Activated CD4-positive, alpha-beta T cell treated with anti-CD3 and anti-CD28 coated beads, Interleukin-2, amount 10 ng/mL, durations not matched to agents 7 days and 5 days (primary cell): Measurements from ENCODE around the gene LRSAM1. TPM values are rescaled to one million over a fixed set of nuclear protein-coding genes. Genes with fewer than 3 reads are reported as not detected.
"Not testable (repeated sequence)": the region's sequence is repeated elsewhere in the genome, so short reads cannot be mapped to it uniquely, and the experiment has no call there.

Experiments
- CTCF ChIA-PET: fragments of 350-600 bp; sonication (Branson Sonifier 250); formaldehyde crosslinking; loops from one replicate; lab custom pipeline; 2021; ENCODE audit warnings: antibody characterized with exemption; lab: Charles Lee
- POLR2A ChIA-PET: fragments of 350-600 bp; sonication (Branson Sonifier 250); formaldehyde crosslinking; loops from one replicate; lab custom pipeline; 2021; ENCODE audit warnings: antibody characterized with exemption; lab: Charles Lee
- DNase-seq: peaks from one replicate; pipeline ENCODE4 v3.0.0-alpha.2; 2020
- H3K27ac Mint-ChIP-seq: one replicate; pipeline ENCODE4 v1.8.0; 2021; ENCODE audit warnings: mild to moderate bottlenecking, moderate library complexity, mixed read lengths
- H3K27me3 Mint-ChIP-seq: one replicate; pipeline ENCODE4 v1.8.0; 2021; ENCODE audit warnings: mixed read lengths
- H3K36me3 Mint-ChIP-seq: one replicate; pipeline ENCODE4 v1.8.0; 2021; ENCODE audit warnings: low read depth, mixed read lengths
- H3K4me1 Mint-ChIP-seq: one replicate; pipeline ENCODE4 v1.8.0; 2021; ENCODE audit warnings: mixed read lengths
- H3K4me3 Mint-ChIP-seq: one replicate; pipeline ENCODE4 v1.8.0; 2021; ENCODE audit warnings: mild to moderate bottlenecking, moderate library complexity, mixed read lengths
- H3K9me3 Mint-ChIP-seq: one replicate; pipeline ENCODE4 v1.8.0; 2021; ENCODE audit warnings: mixed read lengths
- total RNA-seq, 2 experiments: library from RNA; stranded (reverse); gene quantifications; one replicate each; pipeline ENCODE4 v1.2.3, GENCODE V29; 2021

LRSAM1 gene
- total RNA-seq, 2 experiments from 2014 or later: 13.3 to 13.6 TPM

DNA sequence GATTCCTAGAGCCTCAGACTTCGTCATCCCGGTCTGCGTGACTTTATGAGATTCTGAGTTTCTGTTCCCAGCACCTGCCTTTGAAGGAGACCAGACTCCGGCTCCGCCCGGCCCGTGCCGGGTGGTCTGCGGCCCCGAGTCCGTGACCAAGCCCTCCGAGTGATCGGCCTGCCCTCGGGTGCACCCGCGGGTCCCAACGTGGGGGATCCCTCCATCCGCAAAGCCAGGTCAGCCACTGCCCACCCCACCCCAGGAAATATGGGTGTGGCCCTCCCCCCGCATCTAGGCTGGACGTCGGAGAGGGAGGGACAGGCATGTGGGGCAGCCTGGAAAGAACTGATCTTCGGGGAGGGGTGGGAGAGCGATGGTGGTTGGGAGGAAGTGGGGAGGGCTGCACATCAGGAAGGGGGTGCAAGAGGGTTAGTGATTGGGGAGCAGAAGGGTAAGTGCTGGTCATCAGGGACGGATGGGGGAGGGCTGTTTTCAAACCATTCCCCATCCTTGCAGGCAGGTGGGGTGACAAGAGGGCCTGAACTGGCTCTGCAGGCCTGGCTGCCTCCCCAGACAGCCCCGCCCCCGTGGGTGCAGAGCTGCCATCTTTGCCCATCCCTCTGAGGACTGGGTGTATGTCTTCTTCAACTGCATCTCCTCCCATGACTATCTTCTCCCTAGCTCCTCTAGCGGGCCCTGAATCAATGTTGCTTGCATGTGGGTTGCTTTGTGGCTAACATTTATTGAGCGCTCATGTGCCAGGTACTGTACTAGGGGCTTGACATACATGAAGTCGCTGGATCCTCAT, 747 bp downstream of the LRSAM1 start:
- H3K9me3 Mint-ChIP-seq: peaks cover 4% of the 10 kb centered on the region
- peaks cover 43% of the 10 kb centered on the region for H3K4me1 Mint-ChIP-seq
- H3K27ac Mint-ChIP-seq: peak overlapping the region; percentile 98
- DNase-seq: peak; percentile 54
- CTCF ChIA-PET: interaction anchor here (1.7 to 2.1 kb wide), 2 partner anchors 16 to 150 kb away, joined by 5 read pairs; no protein-coding TSS in a partner anchor
- H3K4me3 Mint-ChIP-seq: peak overlapping the region; percentile 86
- no peaks in the 10 kb centered on the region for H3K27me3 Mint-ChIP-seq
- POLR2A ChIA-PET: interaction anchor here (0.7 to 1.5 kb wide), 3 partner anchors 64 to 646 kb away, joined by 3 to 4 read pairs (median 3); no protein-coding TSS in a partner anchor
- H3K36me3 Mint-ChIP-seq: peaks cover 41% of the 10 kb centered on the region

DNA sequence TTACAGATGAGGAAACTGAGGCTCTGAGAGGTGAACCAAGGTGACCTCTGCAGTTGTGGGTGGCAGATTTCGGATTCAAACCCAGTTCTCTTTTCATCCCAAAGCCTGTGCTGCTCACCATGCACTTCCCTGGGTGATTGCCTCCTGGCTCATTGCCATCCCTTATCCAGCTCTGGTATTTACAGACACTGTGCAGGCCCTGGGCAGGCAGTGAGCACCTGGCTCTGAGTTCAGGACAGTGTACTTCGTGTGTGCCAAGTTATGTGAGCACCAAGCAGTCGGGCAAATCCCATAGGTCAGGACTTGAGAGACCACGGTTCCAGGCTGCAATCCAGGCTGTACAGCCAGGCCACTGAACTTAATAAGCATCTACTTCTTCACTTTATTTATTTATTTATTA, 1.4 kb downstream of the LRSAM1 start:
- Mint-ChIP-seq H3K27ac (peak overlapping the region; percentile 98), H3K27me3 (no peaks in the 10 kb centered on the region), H3K4me3 (peak overlapping the region; percentile 86), H3K36me3 (peaks cover 35% of the 10 kb centered on the region), H3K4me1 (peaks cover 40% of the 10 kb centered on the region), H3K9me3 (peaks cover under 1% of the 10 kb centered on the region)
- ChIA-PET CTCF (interaction anchor here (2.1 kb wide), 1 partner anchor 17 kb away, joined by 5 read pairs; no protein-coding TSS in a partner anchor), POLR2A (interaction anchor here (1.5 kb wide), 1 partner anchor 64 kb away, joined by 4 read pairs; no protein-coding TSS in a partner anchor)
- DNase-seq: no peak

DNA sequence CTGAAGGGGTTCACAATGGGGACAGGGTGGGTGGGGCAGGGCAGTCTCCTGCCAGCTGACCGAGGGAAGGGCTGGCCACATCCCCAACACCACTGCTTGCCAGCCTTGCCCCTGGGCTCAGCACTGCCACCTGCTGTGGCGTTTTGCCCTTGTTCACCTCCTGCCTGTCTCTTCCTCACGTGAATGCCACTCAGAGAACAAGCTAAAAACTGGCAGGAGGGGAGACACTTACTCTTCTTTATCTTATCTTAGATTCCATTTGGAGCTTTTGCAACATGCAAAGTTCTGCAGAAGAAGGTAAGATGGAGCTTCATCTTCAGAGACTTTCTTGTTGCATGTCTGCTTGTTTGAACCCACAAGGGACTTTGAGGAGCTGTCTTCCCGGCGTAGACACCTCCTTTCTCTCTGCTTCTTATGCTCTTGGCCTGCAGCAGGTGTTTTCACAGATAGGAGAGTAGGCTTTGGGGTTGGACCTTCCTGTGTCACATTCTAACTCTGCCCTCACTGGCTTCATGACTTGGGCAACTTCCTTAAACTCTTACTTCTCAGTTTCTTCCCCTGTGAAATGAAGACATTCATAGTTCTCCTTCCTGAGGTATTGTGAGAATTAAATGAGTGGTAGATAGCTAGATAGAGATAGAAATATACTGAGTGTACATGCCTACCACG, 4.1 kb downstream of the LRSAM1 start:
- Mint-ChIP-seq H3K36me3 (peaks cover 7% of the 10 kb centered on the region), H3K9me3 (no peaks in the 10 kb centered on the region), H3K27ac (no peak overlapping the region), H3K27me3 (no peaks in the 10 kb centered on the region), H3K4me3 (no peak overlapping the region), H3K4me1 (peaks cover 13% of the 10 kb centered on the region)
- DNase-seq: peak; percentile 36
- ChIA-PET POLR2A (no interaction called here), CTCF (interaction anchor here (0.6 to 1.6 kb wide), 11 partner anchors 10 to 450 kb away, joined by 3 to 5 read pairs (median 3); partner anchors contain the start of gene ZNF79)

- Mint-ChIP-seq H3K36me3 (peaks cover 7% of the 10 kb centered on the region), H3K27me3 (no peaks in the 10 kb centered on the region), H3K27ac (no peak overlapping the region), H3K4me3 (no peak overlapping the region), H3K9me3 (no peaks in the 10 kb centered on the region), H3K4me1 (peaks cover 6% of the 10 kb centered on the region)
- POLR2A ChIA-PET: no interaction called here
- CTCF ChIA-PET: interaction anchor here (0.6 to 1.5 kb wide), 5 partner anchors 11 to 1416 kb away, joined by 3 to 5 read pairs (median 3); no protein-coding TSS in a partner anchor
- no peak for DNase-seq
Measured at GRCh38 chr9:127457191-127457878, 6.0 kb downstream of the LRSAM1 start.

DNA sequence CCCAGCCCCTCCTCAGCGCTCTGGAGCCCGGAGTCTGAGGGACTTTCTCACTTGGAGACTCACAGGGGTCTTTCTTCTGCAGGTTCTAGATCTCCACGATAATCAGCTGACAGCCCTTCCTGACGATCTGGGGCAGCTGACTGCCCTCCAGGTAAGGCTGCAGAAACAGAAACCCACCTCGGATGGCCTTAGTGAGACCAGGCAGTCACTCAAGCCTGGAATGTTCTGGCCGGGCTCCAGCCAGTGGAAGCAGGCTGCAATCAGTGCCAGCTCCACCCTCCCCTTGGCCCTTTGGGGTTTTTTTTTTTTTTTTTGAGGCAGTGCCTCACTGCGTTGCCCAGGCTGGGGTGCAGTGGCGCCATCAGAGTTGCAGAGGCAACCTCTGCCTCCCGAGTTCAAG, 7.6 kb downstream of the LRSAM1 start:
- CTCF ChIA-PET: interaction anchor here (1.5 kb wide), 1 partner anchor 28 kb away, joined by 5 read pairs; no protein-coding TSS in a partner anchor
- H3K9me3 Mint-ChIP-seq: no peaks in the 10 kb centered on the region
- peaks cover 2% of the 10 kb centered on the region for H3K4me1 Mint-ChIP-seq
- no peak for DNase-seq
- H3K27ac Mint-ChIP-seq: no peak overlapping the region
- no peaks in the 10 kb centered on the region for H3K27me3 Mint-ChIP-seq
- POLR2A ChIA-PET: no interaction called here
- no peak overlapping the region for H3K4me3 Mint-ChIP-seq
- H3K36me3 Mint-ChIP-seq: peaks cover 11% of the 10 kb centered on the region

- CTCF ChIA-PET: no interaction called here
- POLR2A ChIA-PET: no interaction called here
- DNase-seq: no peak
Measured at GRCh38 chr9:127463382-127463781, 12.1 kb downstream of the LRSAM1 start.

DNA sequence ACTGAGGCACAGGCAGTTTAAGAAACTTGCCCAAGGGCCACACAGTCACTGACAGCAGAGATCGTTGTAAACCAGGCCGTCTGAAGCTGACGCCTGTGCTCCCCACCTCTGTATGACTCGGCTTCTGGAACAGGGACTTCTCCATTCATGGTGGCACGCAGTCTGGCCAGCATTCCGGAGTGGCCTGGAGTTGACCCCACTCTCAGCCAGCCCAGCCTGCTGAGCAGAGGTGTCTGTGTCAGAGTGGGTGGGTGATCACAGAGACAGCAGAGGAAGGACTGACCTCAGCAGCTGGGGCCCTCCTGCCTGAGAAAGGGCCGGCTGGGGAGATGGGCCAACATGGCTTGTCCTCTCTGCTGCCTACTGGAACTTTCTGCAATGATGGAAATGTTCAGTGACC, 12.6 kb downstream of the LRSAM1 start:
- no peak for DNase-seq
- no peaks in the 10 kb centered on the region for H3K9me3 Mint-ChIP-seq
- H3K27me3 Mint-ChIP-seq: no peaks in the 10 kb centered on the region
- no peaks in the 10 kb centered on the region for H3K4me1 Mint-ChIP-seq
- H3K4me3 Mint-ChIP-seq: no peak overlapping the region
- H3K36me3 Mint-ChIP-seq: peaks cover 23% of the 10 kb centered on the region
- ChIA-PET CTCF (no interaction called here), POLR2A (no interaction called here)
- no peak overlapping the region for H3K27ac Mint-ChIP-seq

More at GRCh38 chr9:127463382-127463781, 12.1 kb downstream of the LRSAM1 start:
- H3K36me3 Mint-ChIP-seq: peaks cover 23% of the 10 kb centered on the region
- H3K27me3 Mint-ChIP-seq: no peaks in the 10 kb centered on the region
- no peak overlapping the region for H3K27ac Mint-ChIP-seq
- H3K9me3 Mint-ChIP-seq: no peaks in the 10 kb centered on the region
- no peaks in the 10 kb centered on the region for H3K4me1 Mint-ChIP-seq
- H3K4me3 Mint-ChIP-seq: no peak overlapping the region

DNA sequence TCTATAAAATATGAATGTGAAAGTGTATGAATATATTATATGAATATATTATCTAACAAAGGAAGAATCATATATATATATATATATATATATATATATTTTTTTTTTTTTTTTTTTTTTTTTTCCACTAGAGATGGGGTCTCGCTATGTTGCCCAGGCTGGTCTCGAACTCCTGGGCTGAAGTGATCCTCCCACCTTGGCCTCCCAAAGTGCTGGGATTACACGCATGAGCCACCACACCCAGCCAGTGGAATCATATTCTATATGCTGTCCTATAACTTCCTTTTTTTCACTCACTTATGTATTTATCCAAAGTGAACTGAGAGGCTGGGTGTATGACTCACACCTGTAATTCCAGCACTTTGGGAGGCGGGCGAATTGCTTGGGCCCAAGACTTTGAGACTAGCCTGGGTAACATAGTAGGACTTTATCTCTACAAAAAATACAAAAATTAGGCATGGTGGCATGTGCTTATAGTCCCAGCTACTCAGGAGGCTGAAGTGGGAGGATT, 15.2 kb downstream of the LRSAM1 start:
- H3K9me3 Mint-ChIP-seq, H3K27me3 Mint-ChIP-seq, H3K4me3 Mint-ChIP-seq, H3K27ac Mint-ChIP-seq, DNase-seq, H3K4me1 Mint-ChIP-seq, POLR2A ChIA-PET: not testable (repeated sequence)
- peaks cover 29% of the 10 kb centered on the region for H3K36me3 Mint-ChIP-seq
- CTCF ChIA-PET: interaction anchor here (1.3 kb wide), 1 partner anchor 11 kb away, joined by 3 read pairs; no protein-coding TSS in a partner anchor

GRCh38 chr9:127467621-127468020, 16.3 kb downstream of the LRSAM1 start:
- Mint-ChIP-seq H3K9me3 (no peaks in the 10 kb centered on the region), H3K4me1 (no peaks in the 10 kb centered on the region), H3K4me3 (no peak overlapping the region), H3K27ac (no peak overlapping the region), H3K27me3 (no peaks in the 10 kb centered on the region), H3K36me3 (peaks cover 22% of the 10 kb centered on the region)
- no peak for DNase-seq
- ChIA-PET POLR2A (no interaction called here), CTCF (interaction anchor here (0.8 kb wide), 1 partner anchor 10 kb away, joined by 3 read pairs; no protein-coding TSS in a partner anchor)

GRCh38 chr9:127470662-127471061, 19.4 kb downstream of the LRSAM1 start:
- no peaks in the 10 kb centered on the region for H3K4me1 Mint-ChIP-seq
- ChIA-PET CTCF (interaction anchor here (0.6 kb wide), 1 partner anchor 14 kb away, joined by 3 read pairs; no protein-coding TSS in a partner anchor), POLR2A (no interaction called here)
- H3K9me3 Mint-ChIP-seq: no peaks in the 10 kb centered on the region
- no peak overlapping the region for H3K27ac Mint-ChIP-seq
- H3K27me3 Mint-ChIP-seq: no peaks in the 10 kb centered on the region
- no peak overlapping the region for H3K4me3 Mint-ChIP-seq
- H3K36me3 Mint-ChIP-seq: peaks cover 20% of the 10 kb centered on the region
- DNase-seq: no peak

- Mint-ChIP-seq H3K9me3 (no peaks in the 10 kb centered on the region), H3K4me3 (no peak overlapping the region), H3K27ac (no peak overlapping the region), H3K27me3 (no peaks in the 10 kb centered on the region), H3K36me3 (peaks cover 8% of the 10 kb centered on the region), H3K4me1 (no peaks in the 10 kb centered on the region)
- ChIA-PET CTCF (interaction anchor here (0.5 to 0.6 kb wide), 3 partner anchors 8 to 223 kb away, joined by 3 to 4 read pairs (median 3); no protein-coding TSS in a partner anchor), POLR2A (no interaction called here)
- DNase-seq: no peak
Measured at GRCh38 chr9:127473501-127473900, 22.2 kb downstream of the LRSAM1 start.

DNA sequence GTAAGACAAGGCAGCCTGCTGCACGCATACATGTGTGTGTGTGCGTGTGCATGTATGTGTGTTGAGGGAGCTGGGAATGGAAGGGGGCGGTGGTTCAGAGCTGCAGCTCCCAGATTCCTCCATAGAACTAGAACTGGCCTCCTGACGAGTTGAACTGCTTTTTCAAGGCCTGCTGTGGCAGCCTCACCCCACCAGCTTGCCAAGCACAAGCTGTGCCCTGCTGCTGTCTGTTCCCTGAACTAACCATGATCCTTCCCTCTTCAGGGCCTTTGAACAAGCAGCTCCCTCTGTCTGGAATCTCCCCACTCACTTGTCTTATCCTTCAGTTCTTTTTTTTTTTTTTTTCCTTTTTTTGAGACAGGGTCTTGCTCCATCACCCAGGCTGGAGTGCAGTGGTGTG, 22.6 kb downstream of the LRSAM1 start:
- no peaks in the 10 kb centered on the region for H3K9me3 Mint-ChIP-seq
- no peaks in the 10 kb centered on the region for H3K4me1 Mint-ChIP-seq
- no peaks in the 10 kb centered on the region for H3K27me3 Mint-ChIP-seq
- ChIA-PET CTCF (interaction anchor here (0.5 to 1.0 kb wide), 4 partner anchors 9 to 222 kb away, joined by 3 to 5 read pairs (median 4); no protein-coding TSS in a partner anchor), POLR2A (no interaction called here)
- peaks cover 8% of the 10 kb centered on the region for H3K36me3 Mint-ChIP-seq
- H3K4me3 Mint-ChIP-seq: no peak overlapping the region
- DNase-seq: no peak
- H3K27ac Mint-ChIP-seq: no peak overlapping the region
